IMR-90 (cell line): ENCODE data around the gene HTR2B. TPM values are rescaled to one million over a fixed set of nuclear protein-coding genes. Genes with fewer than 3 reads are reported as not detected.

ENCODE experiments used
- ATAC-seq: fragments of 200-7000 bp; cut with Tn5 transposase; 2 replicates; pipeline ENCODE4 v1.9.1; 2020; ENCODE audit warnings: low read depth, mild to moderate bottlenecking, moderate library complexity
- BruUV-seq: library from RNA; stranded (reverse); fragments of 400-500 nt; replicated peaks from 2 replicates; lab custom pipeline; 2021; lab: Mats Ljungman, UMichigan
- CTCF ChIA-PET: fragments of 300-600 bp; formaldehyde crosslinking; extraction: SDS; loops from one replicate; lab custom pipeline; 2021; ENCODE audit warnings: antibody characterized with exemption; lab: Yijun Ruan, JAX
- POLR2A ChIA-PET: fragments of 300-600 bp; sonication (Branson Sonifier 250); formaldehyde crosslinking; loops from one replicate; lab custom pipeline; 2022; ENCODE audit warnings: antibody characterized with exemption; ENCODE audit not compliant: unreplicated experiment; lab: Charles Lee
- DNase-seq: peaks from one replicate; pipeline ENCODE4 v3.0.0; 2013
- H2AFZ ChIP-seq: replicated peaks from 2 replicates; pipeline ENCODE3; 2013; ENCODE audit warnings: low read length, mild to moderate bottlenecking; ENCODE audit not compliant: poor library complexity
- H2AK5ac ChIP-seq: 2 replicates; pipeline ENCODE4 v1.6.1; 2013; ENCODE audit warnings: low read depth, low read length, inconsistent platforms
- H2AK9ac ChIP-seq: replicated peaks from 2 replicates; pipeline ENCODE3; 2013; ENCODE audit warnings: mild to moderate bottlenecking, low read depth, low read length, moderate library complexity; ENCODE audit not compliant: poor library complexity
- H2BK120ac ChIP-seq: 2 replicates; pipeline ENCODE4 v1.6.1; 2013; ENCODE audit warnings: low read depth, low read length, inconsistent platforms
- H2BK15ac ChIP-seq: 3 replicates; pipeline ENCODE4 v1.6.1; 2013; ENCODE audit warnings: low read depth, low read length, inconsistent platforms
- H2BK20ac ChIP-seq: 2 replicates; pipeline ENCODE4 v1.6.1; 2013; ENCODE audit warnings: low read depth, mild to moderate bottlenecking, inconsistent platforms, low read length, moderate library complexity
- H2BK5ac ChIP-seq: 2 replicates; pipeline ENCODE4 v1.6.1; 2013; ENCODE audit warnings: mild to moderate bottlenecking, low read depth, low read length, inconsistent platforms; ENCODE audit not compliant: poor library complexity, severe bottlenecking
- H3K14ac ChIP-seq: replicated peaks from 2 replicates; pipeline ENCODE4 v1.6.1; 2013; ENCODE audit warnings: low read depth, low read length, inconsistent platforms
- H3K18ac ChIP-seq: 2 replicates; pipeline ENCODE4 v1.6.1; 2013; ENCODE audit warnings: low read depth, low read length, control low read depth
- H3K23ac ChIP-seq: 2 replicates; pipeline ENCODE4 v1.6.1; 2013; ENCODE audit warnings: low read depth, low read length, inconsistent platforms
- H3K27ac ChIP-seq: 2 replicates; pipeline ENCODE4 v1.5.1; 2013; ENCODE audit warnings: mild to moderate bottlenecking, control low read depth, low read length; ENCODE audit not compliant: insufficient read depth
- H3K27me3 ChIP-seq: 2 replicates; pipeline ENCODE4 v1.6.1; 2013; ENCODE audit warnings: low read length; ENCODE audit not compliant: control insufficient read depth, insufficient read depth
- H3K36me3 ChIP-seq: 2 replicates; pipeline ENCODE4 v1.6.1; 2013; ENCODE audit warnings: low read length, mixed read lengths; ENCODE audit not compliant: control insufficient read depth, insufficient read depth
- H3K4ac ChIP-seq: 2 replicates; pipeline ENCODE4 v1.6.1; 2013; ENCODE audit warnings: low read depth, low read length, inconsistent platforms
- H3K4me1 ChIP-seq: 2 replicates; pipeline ENCODE4 v1.6.1; 2013; ENCODE audit warnings: low read length, mixed read lengths; ENCODE audit not compliant: control insufficient read depth, insufficient read depth
- H3K4me2 ChIP-seq: 2 replicates; pipeline ENCODE4 v1.6.1; 2013; ENCODE audit warnings: low read depth, mild to moderate bottlenecking, control low read depth, low read length, moderate library complexity
- H3K4me3 ChIP-seq: 2 replicates; pipeline ENCODE4 v1.5.1; 2013; ENCODE audit warnings: low read depth, mild to moderate bottlenecking, control low read depth, low read length, moderate library complexity; ENCODE audit not compliant: insufficient read depth
- H3K56ac ChIP-seq: 2 replicates; pipeline ENCODE4 v1.6.1; 2013; ENCODE audit warnings: low read length, inconsistent platforms; ENCODE audit not compliant: insufficient read depth; ENCODE audit errors: extremely low read depth
- H3K79me1 ChIP-seq, 2 experiments: 2 replicates each; pipeline ENCODE4 v1.6.1; 2013; ENCODE audit warnings: low read length in 2 of 2, inconsistent platforms in 1 of 2, low read depth in 1 of 2
- H3K9ac ChIP-seq: 2 replicates; pipeline ENCODE4 v1.6.1; 2013; ENCODE audit warnings: low read depth, low read length, control low read depth
- H3K9me1 ChIP-seq: 2 replicates; pipeline ENCODE4 v1.6.1; 2013; ENCODE audit warnings: low read length, inconsistent platforms; ENCODE audit not compliant: insufficient read depth
- H3K9me3 ChIP-seq: 2 replicates; pipeline ENCODE4 v1.6.1; 2013; ENCODE audit warnings: low read length; ENCODE audit not compliant: control insufficient read depth, insufficient read depth
- H4K20me1 ChIP-seq: 2 replicates; pipeline ENCODE4 v1.6.1; 2013; ENCODE audit warnings: low read length, inconsistent platforms; ENCODE audit not compliant: insufficient read depth
- H4K5ac ChIP-seq: 2 replicates; pipeline ENCODE4 v1.6.1; 2013; ENCODE audit warnings: mild to moderate bottlenecking, low read depth, low read length, control low read depth
- H4K8ac ChIP-seq, 2 experiments: 2 replicates each; pipeline ENCODE4 v1.6.1; 2013; ENCODE audit warnings: low read depth in 2 of 2, low read length in 2 of 2, control low read depth in 1 of 2, inconsistent platforms in 1 of 2
- H4K91ac ChIP-seq: 2 replicates; pipeline ENCODE4 v1.6.1; 2013; ENCODE audit warnings: low read depth, low read length, inconsistent platforms; ENCODE audit not compliant: insufficient read depth
- BHLHE40 ChIP-seq: fragments of 150-350 bp; IDR thresholded peaks from 2 replicates; pipeline ENCODE4 v1.6.1; 2016; ENCODE audit warnings: mild to moderate bottlenecking, low read depth, low read length
- CHD1 ChIP-seq: IDR thresholded peaks from 2 replicates; pipeline ENCODE4 v1.6.1; 2012; ENCODE audit warnings: low read depth, low read length, improper control_type of control experiment
- ELK1 ChIP-seq: fragments of 150-350 bp; IDR thresholded peaks from 2 replicates; pipeline ENCODE4 v1.6.1; 2016; ENCODE audit warnings: low read depth, mild to moderate bottlenecking, low read length, moderate library complexity, borderline replicate concordance
- MAFK ChIP-seq: IDR thresholded peaks from 2 replicates; pipeline ENCODE4 v1.6.1; 2012; ENCODE audit warnings: low read depth, low read length, improper control_type of control experiment
- MXI1 ChIP-seq: IDR thresholded peaks from 2 replicates; pipeline ENCODE4 v1.6.1; 2012; ENCODE audit warnings: low read depth, mild to moderate bottlenecking, low read length, moderate library complexity, borderline replicate concordance
- NFE2L2 ChIP-seq: fragments of 150-350 bp; IDR thresholded peaks from 2 replicates; pipeline ENCODE4 v1.6.1; 2016; ENCODE audit warnings: low read depth, mild to moderate bottlenecking, low read length
- POLR2A ChIP-seq: IDR thresholded peaks from 2 replicates; pipeline ENCODE4 v1.6.1; 2012; ENCODE audit warnings: mild to moderate bottlenecking, low read depth, low read length
- RAD21 ChIP-seq: IDR thresholded peaks from 2 replicates; pipeline ENCODE4 v1.6.1; 2012; ENCODE audit warnings: low read length, improper control_type of control experiment
- RFX5 ChIP-seq: IDR thresholded peaks from 2 replicates; pipeline ENCODE4 v1.8.0; 2012; ENCODE audit warnings: low read depth, mild to moderate bottlenecking, low read length, moderate library complexity
- SMC3 ChIP-seq: fragments of 150-350 bp; IDR thresholded peaks from 2 replicates; pipeline ENCODE4 v1.6.1; 2016; ENCODE audit warnings: low read depth, mild to moderate bottlenecking, antibody characterized with exemption, low read length, moderate library complexity
- USF2 ChIP-seq: fragments of 150-350 bp; IDR thresholded peaks from 2 replicates; pipeline ENCODE4 v1.6.1; 2017; ENCODE audit warnings: mild to moderate bottlenecking, antibody characterized with exemption, low read length, low read depth
- dilution Hi-C: fragments of 300-500 bp; cut with HindIII; formaldehyde crosslinking; loops from one replicate; pipeline ENCODE4 v1.14.3; 2018; ENCODE audit warnings: low sequenced_read_pairs; ENCODE audit not compliant: unreplicated experiment
- in situ Hi-C: fragments of 300-500 bp; cut with MboI; formaldehyde crosslinking; loops from 3 replicates; pipeline ENCODE4 v1.14.3; 2019; ENCODE audit warnings: low sequenced_read_pairs, inconsistent platforms, mixed read lengths
- intact Hi-C: fragments of 100-400 bp; cut with micrococcal nuclease; formaldehyde crosslinking; loops from 2 replicates; pipeline ENCODE4 v1.10.0; 2022
- polyA plus RNA-seq, 3 experiments: library from polyadenylated mRNA; depleted of rRNA; stranded (reverse); fragments of >200 nt; gene quantifications; 2 replicates each; pipeline ENCODE4 v1.2.3, GENCODE V29; 2012; ENCODE audit warnings: low replicate concordance in 1 of 3
- total RNA-seq: library from RNA; depleted of rRNA; stranded (reverse); fragments of >200 nt; gene quantifications from 2 replicates; pipeline ENCODE4 v1.2.3, GENCODE V29; 2012

HTR2B gene
- total and polyA plus RNA-seq, 2 of the 4 experiments (the other 2 are of a cell fraction) = 0.26 to 0.72 TPM

- DNase-seq (no peak), ATAC-seq (no peak)
- Histone ChIP-seq H3K4me3 (no peak overlapping the region), H3K14ac (peak overlapping the region; percentile 39), H2AK5ac (peak overlapping the region; percentile 85; the same call in 1 of the 2 replicates), H3K36me3 (peaks cover 3% of the 10 kb centered on the region), H3K9me3 (no peaks in the 10 kb centered on the region), H3K79me1 (peaks cover 11 to 45% of the 10 kb centered on the region in 2 experiments), H3K27me3 (no peaks in the 10 kb centered on the region), H3K56ac (peak overlapping the region; percentile 24; the same call in 1 of the 2 replicates), H3K4ac (peak overlapping the region; percentile 69), H3K23ac (peak overlapping the region; percentile 71), H2AFZ (no peak overlapping the region), H4K8ac (peak overlapping the region; percentile 53 to 78; a peak in 3 of 4 replicates), H3K18ac (peak overlapping the region; percentile 92), H2BK20ac (peak overlapping the region; percentile 73), H4K91ac (peak overlapping the region; percentile 90), H3K9me1 (peaks cover 9% of the 10 kb centered on the region), H2AK9ac (no peak overlapping the region), H3K4me1 (peaks cover 25% of the 10 kb centered on the region), H3K9ac (no peak overlapping the region), H2BK15ac (peak overlapping the region; percentile 75; the same call in 1 of the 3 replicates), H2BK5ac (peak overlapping the region; percentile 100), H3K27ac (peak overlapping the region; percentile 96; the same call in 1 of the 2 replicates), H4K20me1 (no peaks in the 10 kb centered on the region), H2BK120ac (peak overlapping the region; percentile 70), H4K5ac (peak overlapping the region; percentile 92), H3K4me2 (no peak overlapping the region)
- intact Hi-C loops (no loop called here), in situ Hi-C loops (no loop called here), dilution Hi-C loops (no loop called here)
- TF ChIP-seq MXI1 (no peak), NFE2L2 (no peak), USF2 (no peak), CHD1 (no peak), SMC3 (no peak), RFX5 (no peak), RAD21 (no peak), ELK1 (no peak), BHLHE40 (no peak), MAFK (no peak), POLR2A (no peak)
- ChIA-PET POLR2A (interaction anchor here (1.0 kb wide), 1 partner anchor 30 kb away, joined by 3 read pairs; no protein-coding TSS in a partner anchor), CTCF (no interaction called here)
- no TSS peak for BruUV-seq
These were observed 34.5 kb upstream of the HTR2B start for GRCh38 chr2:231159306-231159705.
